Endothelial cell of umbilical vein (primary cell): ENCODE measurements around the gene LRCOL1. TPM values are rescaled to one million over a fixed set of nuclear protein-coding genes. Genes with fewer than 3 reads are reported as not detected.

Source experiments
- BruUV-seq: library from RNA; stranded (reverse); fragments of 400-500 nt; replicated peaks from 2 replicates; lab custom pipeline; 2021; lab: Mats Ljungman, UMichigan
- CTCF ChIA-PET: fragments of 300-600, 350-600 bp; sonication (Branson Sonifier 250); formaldehyde crosslinking; loops from one replicate; lab custom pipeline; 2021; ENCODE audit warnings: antibody characterized with exemption, inconsistent platforms; lab: Charles Lee
- POLR2A ChIA-PET: fragments of 300-600, 350-600 bp; sonication (Branson Sonifier 250); formaldehyde crosslinking; loops from one replicate; lab custom pipeline; 2021; ENCODE audit warnings: antibody characterized with exemption, inconsistent platforms; lab: Charles Lee
- DNase-seq: peaks from one replicate; pipeline ENCODE4 v3.0.0-alpha.2; 2011; ENCODE audit warnings: low read depth, low spot score
- FAIRE-seq: peaks from 2 replicates; lab custom pipeline; 2011; peaks lifted over from hg19 to GRCh38; lab: Jason Lieb, UNC
- H2AFZ ChIP-seq: 2 replicates; pipeline ENCODE4 v1.6.0; 2012; ENCODE audit warnings: low read depth, low read length, control low read depth, inconsistent platforms
- H3K27ac ChIP-seq: 2 replicates; pipeline ENCODE4 v1.5.1; 2011; ENCODE audit warnings: low read depth, mild to moderate bottlenecking, control low read depth, low read length, moderate library complexity; ENCODE audit not compliant: insufficient read depth
- H3K27me3 ChIP-seq, 2 experiments: 2 replicates each; pipeline versions ENCODE4 v1.6.0 to v1.6.1; 2011; ENCODE audit warnings: low read length in 2 of 2, mixed read lengths in 1 of 2; ENCODE audit not compliant: control insufficient read depth in 2 of 2, insufficient read depth in 2 of 2
- H3K36me3 ChIP-seq, 2 experiments: 2 replicates in 1 of 2; 3 replicates in 1 of 2; pipeline ENCODE4 v1.5.1; 2011; ENCODE audit warnings: low read length in 2 of 2, mild to moderate bottlenecking in 1 of 2, moderate library complexity in 1 of 2; ENCODE audit not compliant: control insufficient read depth in 2 of 2, insufficient read depth in 2 of 2; ENCODE audit errors: extremely low read depth in 1 of 2
- H3K4me1 ChIP-seq: 3 replicates; pipeline ENCODE4 v1.5.1; 2011; ENCODE audit warnings: mild to moderate bottlenecking, low read length; ENCODE audit not compliant: control insufficient read depth, insufficient read depth; ENCODE audit errors: extremely low read depth
- H3K4me2 ChIP-seq: 2 replicates; pipeline ENCODE4 v1.6.1; 2011; ENCODE audit warnings: low read length, control low read depth, mixed read lengths; ENCODE audit not compliant: insufficient read depth
- H3K4me3 ChIP-seq, 3 experiments: fragments of 200-600 bp in 1 of 3; sonication (generic), shearing (Covaris generic) in 1 of 3; replicated peaks in 1 of 3; 2 replicates each; pipeline ENCODE4 v1.5.1; 2011 to 2016; ENCODE audit warnings: control low read depth in 3 of 3, low read length in 3 of 3, mild to moderate bottlenecking in 2 of 3, inconsistent platforms in 1 of 3, low read depth in 1 of 3, moderate library complexity in 1 of 3; ENCODE audit not compliant: insufficient read depth in 1 of 3
- H3K79me2 ChIP-seq: 2 replicates; pipeline ENCODE4 v1.6.0; 2012; ENCODE audit warnings: low read length, inconsistent platforms; ENCODE audit not compliant: control insufficient read depth, insufficient read depth
- H3K9ac ChIP-seq: replicated peaks from 2 replicates; pipeline ENCODE3; 2011; ENCODE audit warnings: low read length, control low read depth; ENCODE audit not compliant: insufficient read depth; ENCODE audit errors: extremely low read depth
- H3K9me1 ChIP-seq: replicated peaks from 3 replicates; pipeline ENCODE4 v1.6.0; 2011; ENCODE audit warnings: mild to moderate bottlenecking, low read length; ENCODE audit not compliant: control insufficient read depth, insufficient read depth; ENCODE audit errors: extremely low read depth
- H3K9me3 ChIP-seq: replicated peaks from 2 replicates; pipeline ENCODE4 v1.5.1; 2012; ENCODE audit warnings: low read length, inconsistent platforms; ENCODE audit not compliant: control insufficient read depth, insufficient read depth
- H4K20me1 ChIP-seq: replicated peaks from 2 replicates; pipeline ENCODE3; 2011; ENCODE audit warnings: mild to moderate bottlenecking, low read length; ENCODE audit not compliant: control insufficient read depth, insufficient read depth; ENCODE audit errors: extremely low read depth
- CTCF ChIP-seq, 2 donors: IDR thresholded peaks; 1 replicate in 1 of 2; 2 replicates in 1 of 2; pipeline ENCODE4 v1.5.1; 2011; ENCODE audit warnings: low read length in 2 of 2, mild to moderate bottlenecking in 2 of 2, moderate library complexity in 2 of 2, control low read depth in 1 of 2, inconsistent platforms in 1 of 2, low read depth in 1 of 2; ENCODE audit not compliant: insufficient read depth in 1 of 2; ENCODE audit errors: extremely low read depth in 1 of 2
- EZH2 ChIP-seq: IDR thresholded peaks from 2 replicates; pipeline ENCODE4 v1.6.1; 2012; ENCODE audit warnings: borderline replicate concordance, low read depth, mild to moderate bottlenecking, moderate library complexity, low read length, inconsistent platforms; ENCODE audit not compliant: severe bottlenecking
- FOS ChIP-seq: IDR thresholded peaks from 2 replicates; pipeline ENCODE4 v1.6.1; 2011; ENCODE audit warnings: mild to moderate bottlenecking, low read length, moderate library complexity, borderline replicate concordance; ENCODE audit not compliant: insufficient read depth
- GATA2 ChIP-seq: IDR thresholded peaks from 2 replicates; pipeline ENCODE4 v1.7.0; 2011; ENCODE audit warnings: low read depth, mild to moderate bottlenecking, moderate library complexity, mixed read lengths, low read length; ENCODE audit not compliant: insufficient read length, insufficient read depth
- JUN ChIP-seq: IDR thresholded peaks from 2 replicates; pipeline ENCODE4 v1.6.1; 2011; ENCODE audit warnings: borderline replicate concordance, low read depth; ENCODE audit not compliant: insufficient read length, insufficient read depth
- MAX ChIP-seq: IDR thresholded peaks from 2 replicates; pipeline ENCODE4 v1.6.1; 2011; ENCODE audit not compliant: insufficient read depth, insufficient read length
- MYC ChIP-seq: IDR thresholded peaks from one replicate; pipeline ENCODE4 v1.6.1; 2011; ENCODE audit warnings: mild to moderate bottlenecking, low read depth, low read length
- POLR2A ChIP-seq: IDR thresholded peaks from 2 replicates; pipeline ENCODE4 v1.6.1; 2012; ENCODE audit warnings: low read depth, mild to moderate bottlenecking, control low read depth, low read length
- POLR2AphosphoS5 ChIP-seq: IDR thresholded peaks from 2 replicates; pipeline ENCODE4 v1.6.1; 2012; ENCODE audit warnings: low read depth, mild to moderate bottlenecking, control low read depth, low read length, moderate library complexity; ENCODE audit not compliant: insufficient read depth
- dilution Hi-C: fragments of 300-500 bp; cut with MboI; formaldehyde crosslinking; loops from one replicate; pipeline ENCODE4 v1.15.0; 2019; ENCODE audit warnings: low sequenced_read_pairs; ENCODE audit not compliant: extremely low pct_ligation_motif_present
- intact Hi-C: fragments of 100-400 bp; cut with micrococcal nuclease; formaldehyde crosslinking; loops from one replicate; pipeline ENCODE4 v1.10.0; 2022
- polyA plus RNA-seq, 4 experiments: library from polyadenylated mRNA; depleted of rRNA in 3 of 4; stranded (reverse) in 3 of 4; unstranded in 1 of 4; fragments of >200 nt; gene quantifications; 2 replicates each; pipeline versions ENCODE4 v1.2.1 to v1.2.3, GENCODE V29; 2011 to 2012; ENCODE audit warnings: missing spikeins in 1 of 4
- total RNA-seq: library from RNA; stranded (reverse); gene quantifications from 2 replicates; pipeline ENCODE4 v1.2.3, GENCODE V29; 2021

Gene LRCOL1
- total and polyA plus RNA-seq, 2 donors (not counting 3 experiments of a cell fraction or from before 2014, with no cell fraction given) = 1.2 to 1.5 TPM

GRCh38 chr12:132649226-132649945 lies 39.0 kb upstream of the LRCOL1 start:
- Histone ChIP-seq H3K4me1 (peaks cover 2% of the 10 kb centered on the region), H3K79me2 (no peaks in the 10 kb centered on the region), H3K27me3 (no peaks in the 10 kb centered on the region), H3K4me2 (no peak overlapping the region), H3K4me3 (no peak overlapping the region), H3K9ac (no peak overlapping the region), H4K20me1 (no peaks in the 10 kb centered on the region), H3K9me3 (no peaks in the 10 kb centered on the region), H3K27ac (no peak overlapping the region), H2AFZ (no peak overlapping the region), H3K36me3 (peaks cover 7 to 9% of the 10 kb centered on the region in 2 experiments), H3K9me1 (no peaks in the 10 kb centered on the region)
- no peak for FAIRE-seq
- POLR2A ChIA-PET = no interaction called here
- no peak for DNase-seq
- CTCF ChIA-PET = interaction anchor here (1.2 to 3.6 kb wide), 2 partner anchors 11 to 33 kb away, joined by 3 to 22 read pairs; no protein-coding TSS in a partner anchor
- intact Hi-C loops = no loop called here
- TSS peak; percentile 32 for BruUV-seq
- TF ChIP-seq MYC = no peak
- TF ChIP-seq GATA2 = no peak
- no peak for TF ChIP-seq EZH2
- no peak for TF ChIP-seq JUN
- no peak for TF ChIP-seq POLR2A
- TF ChIP-seq MAX = no peak
- no peak for TF ChIP-seq POLR2AphosphoS5
- no peak for TF ChIP-seq FOS
- TF ChIP-seq CTCF (IDR thresholded peaks at IDR 0.05; ENCODE audit: extremely low read depth in 1 of 2, insufficient read depth in 1 of 2, low read depth in 1 of 2, low read length in 2 of 2) = no peak
- dilution Hi-C loops = no loop called here
